Cardiac muscle cell (in vitro differentiated cells and primary cell): Measurements from ENCODE around the gene PTS. TPM values are rescaled to one million over a fixed set of nuclear protein-coding genes. Genes with fewer than 3 reads are reported as not detected.

Experiments
- DNase-seq, 2 donors: peaks; one replicate each; pipeline versions ENCODE4 v3.0.0 to v3.0.0-alpha.2; 2010 to 2017; ENCODE audit warnings: low read depth in 1 of 2, low spot score in 1 of 2
- H3K27ac ChIP-seq: fragments of 200-600 bp; sonication (generic); 2 replicates; pipeline ENCODE4 v1.5.1; 2016
- H3K27me3 ChIP-seq: fragments of 200-600 bp; sonication (generic); 2 replicates; pipeline ENCODE4 v1.6.0; 2016; ENCODE audit warnings: control low read depth
- H3K36me3 ChIP-seq: fragments of 200-600 bp; sonication (generic); 2 replicates; pipeline ENCODE4 v1.5.1; 2016; ENCODE audit warnings: control low read depth
- H3K4me1 ChIP-seq: fragments of 200-600 bp; sonication (generic); 2 replicates; pipeline ENCODE4 v1.8.1; 2017; ENCODE audit warnings: low read depth, mild to moderate bottlenecking, mixed run types
- H3K4me3 ChIP-seq: fragments of 200-600 bp; sonication (generic); 2 replicates; pipeline ENCODE4 v1.5.1; 2016; ENCODE audit warnings: mild to moderate bottlenecking
- H3K9me3 ChIP-seq: fragments of 200-600 bp; sonication (generic); 2 replicates; pipeline ENCODE4 v1.5.1; 2017; ENCODE audit warnings: low read depth, mild to moderate bottlenecking, control low read depth
- CTCF ChIP-seq: IDR thresholded peaks from 2 replicates; pipeline ENCODE4 v1.5.1; 2012; ENCODE audit warnings: low read depth, mild to moderate bottlenecking, low read length
- polyA plus RNA-seq: library from polyadenylated mRNA; unstranded; fragments of >200 nt; fragmentation: Nextera tagmentation; extraction: Ambion mirVana; gene quantifications from 2 replicates; pipeline ENCODE4 v1.2.1, GENCODE V29; 2016
- total RNA-seq: library from RNA; depleted of rRNA; stranded (reverse); fragments of >200 nt; gene quantifications from 2 replicates; pipeline ENCODE4 v1.2.3, GENCODE V29; 2016

PTS gene
- total and polyA plus RNA-seq, 2 experiments from 2014 or later = 28.1 to 66.7 TPM

GRCh38 chr11:112222303-112222702 lies 3.9 kb upstream of the PTS start:
- TF ChIP-seq CTCF = no peak
- H3K27me3 ChIP-seq = no peaks in the 10 kb centered on the region

GRCh38 chr11:112223121-112223520 lies 3.1 kb upstream of the PTS start:
- Histone ChIP-seq H3K27ac (no peak overlapping the region), H3K36me3 (peaks cover 12% of the 10 kb centered on the region), H3K4me1 (peaks cover 6% of the 10 kb centered on the region), H3K9me3 (no peaks in the 10 kb centered on the region), H3K4me3 (no peak overlapping the region), H3K27me3 (no peaks in the 10 kb centered on the region)
- TF ChIP-seq CTCF = no peak
- no peak for DNase-seq

More at GRCh38 chr11:112222303-112222702, 3.9 kb upstream of the PTS start:
- H3K27ac ChIP-seq = no peak overlapping the region
- no peaks in the 10 kb centered on the region for H3K9me3 ChIP-seq
- H3K4me3 ChIP-seq = no peak overlapping the region
- peaks cover 20% of the 10 kb centered on the region for H3K36me3 ChIP-seq
- no peak for DNase-seq
- peaks cover 4% of the 10 kb centered on the region for H3K4me1 ChIP-seq

- no peak for TF ChIP-seq CTCF
- no peak for DNase-seq
- Histone ChIP-seq H3K4me1 (peaks cover 6% of the 10 kb centered on the region), H3K4me3 (no peak overlapping the region), H3K36me3 (peaks cover 10% of the 10 kb centered on the region), H3K9me3 (no peaks in the 10 kb centered on the region), H3K27ac (no peak overlapping the region), H3K27me3 (no peaks in the 10 kb centered on the region)
Measured at GRCh38 chr11:112223754-112224532, 2.3 kb upstream of the PTS start.

GRCh38 chr11:112225753-112226061 lies 521 bp upstream of the PTS start:
- H3K9me3 ChIP-seq = no peaks in the 10 kb centered on the region
- peaks cover 6% of the 10 kb centered on the region for H3K4me1 ChIP-seq
- DNase-seq = no peak
- peak overlapping the region; percentile 68 for H3K4me3 ChIP-seq
- no peaks in the 10 kb centered on the region for H3K27me3 ChIP-seq
- peaks cover 16% of the 10 kb centered on the region for H3K36me3 ChIP-seq
- no peak for TF ChIP-seq CTCF
- H3K27ac ChIP-seq = peak overlapping the region; percentile 85

- Histone ChIP-seq H3K27me3 (no peaks in the 10 kb centered on the region), H3K27ac (peak overlapping the region; percentile 85), H3K4me1 (peaks cover 6% of the 10 kb centered on the region), H3K36me3 (peaks cover 15% of the 10 kb centered on the region), H3K4me3 (peak overlapping the region; percentile 68), H3K9me3 (no peaks in the 10 kb centered on the region)
- DNase-seq = peak; percentile 2 to 42
- TF ChIP-seq CTCF = no peak
Measured at GRCh38 chr11:112226831-112227401, 688 bp downstream of the PTS start.
